NCI-H1436 (cell line): ENCODE data around the gene ESYT1.

Source experiments
- DNase-seq: peaks from one replicate; lab custom pipeline; 2025; lab: John Stamatoyannopoulos, UW

Gene ESYT1

DNA sequence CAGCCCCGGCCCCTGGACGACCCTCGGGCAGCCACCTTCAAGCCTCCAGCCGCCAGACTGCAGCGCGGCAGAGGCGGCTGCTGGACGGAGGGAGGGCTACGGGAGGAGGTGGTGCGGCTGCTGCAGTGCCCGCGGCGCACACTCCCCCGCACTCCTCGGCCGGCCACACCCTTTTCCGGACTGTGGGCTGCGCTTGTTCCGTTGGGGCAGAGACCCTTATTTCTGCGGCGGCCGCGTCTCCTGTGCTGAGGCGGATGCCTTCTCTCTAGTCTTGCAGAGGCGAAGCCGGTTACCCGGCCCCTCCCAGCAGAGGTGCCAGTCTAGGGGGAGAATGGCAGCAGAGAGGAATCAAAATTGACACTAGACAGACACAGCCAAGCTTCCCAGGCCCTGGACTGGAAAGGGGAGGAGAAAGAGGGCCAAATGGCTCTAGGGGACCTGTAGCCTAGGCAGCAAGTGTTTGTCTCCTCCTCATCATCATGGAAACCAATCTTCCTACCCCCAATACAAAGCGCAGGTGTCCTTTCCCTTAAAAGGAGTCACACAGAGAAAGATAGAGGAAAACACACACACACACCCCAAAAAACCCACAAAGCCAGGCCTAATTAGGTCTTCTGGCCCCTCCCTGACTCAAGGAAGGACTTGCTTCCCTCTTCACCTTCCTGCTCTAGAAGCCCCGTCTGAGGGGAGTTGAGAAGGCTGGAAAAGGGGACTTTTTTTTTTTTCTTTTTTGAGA is 1.3 kb downstream of the ESYT1 start:
- DNase-seq: peak; percentile 27

DNA sequence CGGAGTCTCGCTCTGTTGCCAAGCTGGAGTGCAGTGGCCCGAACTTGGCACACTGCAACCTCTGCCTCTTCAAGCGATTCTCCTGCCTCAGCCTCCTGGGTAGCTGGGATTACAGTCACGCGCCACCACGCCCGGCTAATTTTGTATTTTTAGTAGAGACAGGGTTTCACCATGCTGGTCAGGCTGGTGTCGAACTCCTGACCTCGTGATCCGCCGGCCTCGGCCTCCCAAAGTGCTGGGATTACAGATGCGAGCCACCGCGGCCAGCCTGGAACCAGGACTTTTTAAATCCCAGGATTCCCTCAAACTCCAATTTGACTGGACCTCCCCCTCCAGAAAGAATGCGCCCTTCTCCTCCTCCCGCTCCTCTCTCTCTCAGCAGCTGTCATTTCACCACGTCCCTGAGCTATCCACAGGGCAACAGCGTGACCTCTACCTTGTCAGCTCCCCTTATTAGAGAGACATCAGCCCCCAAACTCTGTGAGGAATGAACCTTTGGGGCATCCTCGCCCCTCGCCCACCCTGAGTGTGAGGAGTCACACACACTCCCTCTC is 2.0 kb downstream of the ESYT1 start:
- no peak for DNase-seq

DNA sequence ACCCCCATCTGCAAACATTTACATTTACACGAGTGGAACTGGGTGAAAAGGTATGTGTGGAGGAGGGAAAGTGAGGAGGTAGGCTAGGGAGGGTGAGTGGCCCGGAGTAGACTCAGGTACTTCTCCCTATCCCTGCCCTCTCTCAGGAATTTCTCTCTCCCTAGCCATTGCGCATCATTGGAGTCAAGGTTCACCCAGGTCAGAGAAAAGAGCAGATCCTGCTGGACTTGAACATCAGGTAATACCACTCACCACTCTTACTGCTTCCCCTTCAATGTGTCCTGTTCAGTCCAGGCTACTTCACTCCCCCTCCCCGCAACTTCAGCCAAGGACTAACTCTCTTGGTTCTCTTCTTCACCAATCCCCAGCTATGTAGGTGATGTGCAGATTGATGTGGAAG is 2.8 kb downstream of the ESYT1 start:
- no peak for DNase-seq

DNA sequence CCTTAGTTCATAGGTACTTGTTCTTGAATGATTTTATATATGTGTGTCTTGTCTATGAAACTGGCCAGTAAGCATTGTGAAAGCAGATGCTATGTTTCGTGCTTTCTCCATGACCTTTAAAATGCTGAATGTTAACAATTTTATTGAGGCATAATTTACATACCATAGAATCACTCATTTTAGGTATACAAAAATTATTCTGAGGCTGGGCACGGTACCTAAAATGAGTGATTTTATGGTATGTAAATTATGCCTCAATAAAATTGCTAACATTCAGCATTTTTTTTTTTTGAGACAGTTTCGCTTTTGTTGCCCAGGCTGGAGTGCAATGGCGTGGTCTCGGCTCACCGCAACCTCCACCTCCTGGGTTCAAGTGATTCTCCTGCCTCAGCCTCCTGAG is 6.8 kb downstream of the ESYT1 start:
- no peak for DNase-seq

DNA sequence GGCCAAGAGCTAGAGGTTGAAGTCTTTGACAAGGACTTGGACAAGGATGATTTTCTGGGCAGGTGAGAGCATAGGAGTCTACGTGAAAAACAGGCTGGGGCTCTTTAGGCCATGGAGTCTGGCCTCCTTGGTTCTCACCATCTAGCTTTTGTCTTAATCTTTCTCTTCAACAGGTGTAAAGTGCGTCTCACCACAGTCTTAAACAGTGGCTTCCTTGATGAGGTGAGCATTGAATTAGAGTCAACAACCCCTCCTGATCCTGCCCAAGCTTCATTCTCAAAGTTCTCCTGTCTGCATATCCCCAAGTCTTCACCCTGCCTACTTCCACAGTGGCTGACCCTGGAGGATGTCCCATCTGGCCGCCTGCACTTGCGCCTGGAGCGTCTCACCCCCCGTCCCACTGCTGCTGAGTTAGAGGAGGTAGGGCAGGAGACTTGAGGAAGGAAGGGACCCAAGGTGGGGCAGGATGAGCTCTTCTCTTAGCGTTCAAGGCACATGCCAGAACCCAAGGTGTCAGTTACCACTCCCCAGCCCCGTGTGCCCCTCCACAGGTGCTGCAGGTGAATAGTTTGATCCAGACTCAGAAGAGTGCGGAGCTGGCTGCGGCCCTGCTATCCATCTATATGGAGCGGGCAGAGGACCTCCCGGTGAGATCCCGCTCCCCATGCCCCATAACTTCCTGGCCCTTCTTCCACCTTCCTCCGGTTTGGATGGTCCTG is 9.9 kb downstream of the ESYT1 start:
- no peak for DNase-seq

DNA sequence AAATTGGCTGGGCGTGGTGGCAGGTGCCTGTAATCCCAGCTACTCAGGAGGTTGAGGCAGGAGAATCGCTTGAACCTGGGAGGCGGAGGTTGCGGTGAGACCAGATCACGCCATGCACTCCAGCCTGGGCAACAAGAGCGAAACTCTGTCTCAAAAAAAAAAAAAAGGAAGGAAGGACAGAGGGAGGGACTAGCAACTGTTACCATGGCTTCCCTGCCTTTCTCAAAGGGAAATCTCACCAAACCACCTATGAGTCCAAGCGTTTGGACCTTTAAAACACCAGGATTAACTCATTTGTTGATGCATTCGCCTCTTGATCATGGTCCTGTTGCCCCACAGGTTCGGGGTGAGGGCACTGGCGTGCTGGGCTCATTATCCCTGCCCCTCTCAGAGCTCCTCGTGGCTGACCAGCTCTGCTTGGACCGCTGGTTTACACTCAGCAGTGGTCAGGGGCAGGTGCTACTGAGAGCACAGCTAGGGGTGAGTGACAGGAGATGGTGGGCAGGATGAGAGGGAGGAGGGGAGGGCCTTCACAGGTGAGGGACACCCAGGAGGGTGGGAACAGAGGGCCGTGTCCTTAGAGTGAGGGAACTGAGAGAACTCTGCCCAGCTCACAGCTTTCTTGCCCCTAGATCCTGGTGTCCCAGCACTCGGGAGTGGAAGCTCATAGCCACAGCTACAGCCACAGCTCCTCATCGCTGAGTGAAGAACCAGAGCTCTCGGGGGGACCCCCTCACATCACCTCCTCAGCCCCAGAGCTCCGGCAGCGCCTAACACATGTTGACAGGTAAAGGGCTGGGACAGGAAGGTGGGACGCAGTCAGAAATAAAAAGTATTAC is 14.1 kb downstream of the ESYT1 start:
- DNase-seq: no peak

DNA sequence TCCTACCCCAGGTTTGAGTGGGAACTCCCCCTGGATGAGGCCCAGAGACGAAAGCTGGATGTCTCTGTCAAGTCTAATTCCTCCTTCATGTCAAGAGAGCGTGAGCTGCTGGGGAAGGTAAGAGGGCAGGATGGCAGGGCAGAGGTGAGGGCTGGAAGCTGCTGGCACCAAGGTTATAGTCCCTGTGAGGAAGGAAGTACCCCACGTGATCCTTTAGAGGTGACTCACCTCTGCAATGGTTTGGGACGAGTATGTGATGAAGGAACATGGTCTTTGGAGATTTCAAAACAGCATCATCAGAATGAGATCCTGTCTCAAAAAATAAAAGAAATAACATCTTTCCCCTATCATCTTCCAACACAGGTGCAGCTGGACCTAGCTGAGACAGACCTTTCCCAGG is 15.2 kb downstream of the ESYT1 start:
- no peak for DNase-seq

DNA sequence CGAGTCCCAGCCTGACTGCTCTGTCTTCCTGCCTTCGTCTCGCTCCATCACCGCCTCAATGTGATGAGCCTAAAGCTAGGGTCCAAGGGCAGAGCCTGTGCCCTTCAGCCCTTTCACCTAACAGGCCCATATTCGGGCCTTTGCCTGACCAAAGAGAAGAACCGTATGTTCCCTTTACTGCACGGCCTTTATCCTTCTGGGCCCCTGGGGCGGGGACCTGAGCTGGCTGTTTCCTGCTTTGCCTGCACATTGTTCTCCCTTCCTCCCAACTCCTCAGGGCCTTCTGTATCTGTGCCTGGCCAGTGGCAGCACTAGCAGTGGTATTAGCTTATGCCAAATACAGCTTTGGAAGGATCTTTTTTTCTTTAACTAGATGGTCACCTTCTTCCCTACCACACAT is 15.8 kb downstream of the ESYT1 start:
- DNase-seq: no peak

DNA sequence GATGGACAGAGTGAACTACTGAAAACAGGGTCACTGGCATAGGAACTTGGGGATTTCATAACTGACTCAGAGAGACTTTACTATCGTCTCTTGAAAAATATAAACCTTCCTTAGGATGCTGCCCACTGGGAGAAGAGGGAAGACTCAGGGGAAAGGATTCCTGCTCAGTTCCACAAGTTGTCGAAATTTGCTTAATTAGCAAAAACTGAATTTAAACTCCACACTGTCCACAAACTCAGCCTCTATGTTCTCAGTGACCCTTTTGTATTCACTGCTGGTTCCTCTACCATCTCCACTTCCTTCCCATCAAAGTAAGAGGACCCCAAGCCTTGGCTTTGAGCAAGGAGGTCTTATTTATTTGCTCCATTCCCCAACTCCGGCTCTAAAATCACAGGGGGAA is 17.1 kb downstream of the ESYT1 start:
- DNase-seq: no peak

DNA sequence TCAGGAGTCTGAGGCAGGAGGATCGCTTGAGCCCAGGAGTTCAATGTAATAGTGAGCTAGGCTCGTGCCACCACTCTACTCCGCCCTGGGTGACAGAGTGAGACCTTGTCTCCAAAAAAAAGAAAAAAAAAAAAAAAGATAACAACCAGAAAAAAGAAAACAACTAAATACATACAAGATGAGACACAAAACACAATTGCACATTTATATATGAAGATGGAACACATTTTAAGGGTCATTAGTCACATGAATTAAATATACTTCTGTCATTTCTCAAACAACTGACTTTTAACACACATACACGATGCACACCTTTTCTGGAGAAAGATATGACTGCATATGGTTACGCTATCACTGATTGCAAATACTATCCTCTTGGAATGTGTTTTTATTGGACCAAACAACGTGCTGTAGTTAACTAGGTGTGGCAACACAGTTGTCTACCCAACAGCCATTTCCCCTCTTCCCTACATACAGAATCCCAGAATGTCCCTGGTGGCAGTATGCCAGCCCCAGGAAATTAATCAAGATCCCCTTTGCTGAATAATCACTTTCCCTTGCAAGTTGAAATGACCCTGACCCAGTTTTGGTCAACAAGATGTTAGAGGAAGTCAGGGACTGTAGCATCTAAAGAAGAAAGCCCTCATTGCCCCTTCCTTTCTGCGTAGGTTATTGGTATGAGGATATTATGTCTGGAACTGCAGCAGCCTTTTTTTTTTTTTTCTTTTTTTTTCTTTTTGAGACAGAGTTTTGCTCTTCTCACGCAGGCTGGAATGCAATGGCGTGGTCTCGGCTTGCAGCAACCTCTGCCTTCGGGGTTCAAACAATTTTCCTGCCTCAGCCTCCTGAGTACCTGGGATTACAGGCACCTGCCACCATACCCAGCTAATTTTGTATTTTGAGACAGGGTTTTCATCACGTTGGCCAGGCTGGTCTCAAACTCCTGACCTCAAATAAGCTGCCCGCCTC is 18.7 kb downstream of the ESYT1 start:
- no peak for DNase-seq

DNA sequence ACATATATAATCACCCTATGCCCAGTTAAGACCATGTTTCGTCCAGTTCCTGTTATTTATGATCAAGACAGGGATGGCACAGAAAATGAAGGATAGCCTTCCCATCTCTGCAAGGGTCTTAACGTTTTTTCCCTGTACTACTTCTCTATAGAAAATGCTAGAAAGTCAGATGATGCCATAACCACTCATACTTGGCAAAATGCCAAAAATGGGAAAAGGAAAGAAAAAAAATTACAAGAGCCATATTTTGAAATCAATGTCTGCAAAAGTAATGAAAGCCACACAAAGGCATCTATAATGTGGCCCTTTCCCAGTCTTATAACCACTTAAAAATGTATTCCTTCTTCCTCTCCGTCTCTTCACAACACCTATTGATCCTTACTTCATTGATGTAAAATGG is 22.5 kb downstream of the ESYT1 start:
- no peak for DNase-seq

DNA sequence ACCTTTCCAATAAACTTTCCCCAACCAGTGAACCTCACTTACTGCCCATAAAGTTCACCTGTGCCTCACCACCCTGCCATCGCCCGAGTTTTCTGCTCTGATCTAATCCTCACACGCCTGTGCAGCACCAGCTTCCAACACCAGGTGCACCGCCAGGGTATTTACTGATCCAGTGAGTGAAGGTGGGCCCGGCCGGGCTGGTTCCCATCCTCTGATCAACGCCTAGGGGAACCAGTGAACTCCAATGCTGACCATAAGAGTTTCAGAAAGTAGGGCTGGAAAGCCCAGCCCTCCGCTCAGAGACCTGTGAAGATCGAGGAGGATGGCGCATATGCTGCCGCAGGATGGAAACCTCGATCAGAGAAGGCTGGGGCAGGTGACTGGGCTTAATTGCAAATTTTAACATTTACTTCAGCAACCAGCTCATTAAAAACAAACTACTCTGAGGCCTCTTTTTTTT is 23.6 kb downstream of the ESYT1 start:
- DNase-seq: peak; percentile 40

DNA sequence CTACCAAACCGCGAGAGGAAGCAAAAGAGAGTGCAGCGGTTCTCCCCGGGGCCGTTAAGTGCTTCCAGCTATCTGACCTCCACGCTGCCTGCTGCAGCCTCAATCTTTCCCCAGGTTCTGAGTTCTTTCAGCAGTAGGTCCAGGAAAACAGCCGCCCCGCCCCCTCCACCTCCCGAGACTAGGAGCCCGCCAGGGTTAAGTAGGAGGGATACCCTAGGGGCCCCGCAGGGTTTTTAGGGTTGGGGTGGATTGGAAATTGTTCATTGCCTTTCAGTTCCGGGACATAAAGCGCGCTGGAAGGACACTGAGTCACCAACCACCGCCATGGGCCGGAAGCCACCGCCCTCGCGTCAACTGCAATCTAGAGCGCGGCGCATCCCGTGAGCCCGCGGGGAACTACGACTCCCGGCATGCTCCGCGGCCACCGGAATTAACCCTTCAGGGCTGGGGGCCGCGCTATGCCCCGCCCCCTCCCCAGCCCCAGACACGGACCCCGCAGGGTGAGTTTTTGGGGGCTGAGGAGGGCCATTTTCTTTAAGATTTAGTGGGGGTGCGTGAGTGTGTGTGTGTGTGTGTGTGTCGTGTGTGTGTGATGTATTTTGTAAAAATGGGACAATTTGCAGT is 24.2 kb downstream of the ESYT1 start, which contains the start of gene MYL6B:
MYL6B (plus strand) TSS at position 456 of the 624 bp plus-strand sequence. CDS start 1,332 bp downstream, outside the sequence.
- peak; percentile 90 for DNase-seq

DNA sequence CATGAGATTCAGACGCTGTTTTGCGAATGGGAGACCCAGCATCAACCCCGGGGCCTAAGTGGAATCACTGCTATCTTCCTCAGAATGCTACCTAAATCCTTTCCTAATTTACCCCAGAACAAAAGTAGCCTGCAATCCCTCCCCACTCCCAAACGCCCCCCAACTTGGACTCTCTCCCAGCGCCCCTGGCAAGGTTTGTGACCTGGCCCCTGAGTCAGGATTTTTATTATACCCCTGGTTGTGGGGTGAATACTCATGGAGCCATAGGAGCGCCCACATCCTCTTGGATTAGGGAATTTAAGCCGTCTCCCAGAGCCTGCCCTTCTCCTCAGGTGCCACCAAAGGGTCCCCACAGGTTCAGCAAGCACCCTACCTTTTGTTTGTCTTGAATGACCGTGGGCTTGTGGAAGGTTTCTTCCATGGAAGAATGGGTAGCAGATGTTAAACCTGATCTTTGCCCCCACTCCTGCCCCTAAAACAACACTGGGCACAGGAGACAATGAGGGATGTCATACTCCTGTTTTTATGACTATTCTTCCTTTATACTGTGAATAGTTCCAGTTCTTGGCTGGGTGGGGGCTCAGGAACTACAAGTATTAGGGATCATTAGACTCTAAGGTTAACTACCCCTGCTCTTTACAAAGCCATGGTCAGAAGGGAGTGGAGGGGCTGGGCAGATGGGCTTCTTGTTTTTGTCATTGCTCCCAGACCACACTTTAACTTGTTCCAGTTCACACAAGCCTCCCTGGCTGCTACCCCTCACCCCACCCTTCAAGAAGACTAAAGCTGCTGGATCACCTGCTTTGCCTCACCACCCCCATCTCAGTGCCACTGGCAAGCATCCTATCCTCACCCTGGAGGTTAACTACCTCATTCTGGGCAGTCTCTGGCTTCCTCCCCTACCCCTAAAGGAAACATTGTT is 24.9 kb downstream of the ESYT1 start:
- no peak for DNase-seq

DNA sequence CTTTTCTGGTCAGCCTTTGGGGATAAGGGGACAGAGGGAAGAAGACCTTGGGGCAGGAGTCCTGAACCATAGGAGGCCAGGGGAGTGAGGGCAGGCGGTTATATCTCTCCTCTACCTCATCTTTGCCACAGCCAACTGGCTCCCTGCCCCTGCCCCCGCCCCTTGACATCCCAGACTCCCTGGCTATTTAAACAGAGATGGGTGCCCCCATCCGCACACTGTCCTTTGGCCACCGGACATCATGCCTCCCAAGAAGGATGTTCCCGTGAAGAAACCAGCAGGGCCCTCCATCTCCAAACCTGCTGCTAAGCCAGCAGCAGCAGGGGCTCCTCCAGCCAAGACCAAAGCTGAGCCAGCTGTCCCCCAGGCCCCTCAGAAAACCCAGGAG is 25.6 kb downstream of the ESYT1 start:
- DNase-seq: no peak

DNA sequence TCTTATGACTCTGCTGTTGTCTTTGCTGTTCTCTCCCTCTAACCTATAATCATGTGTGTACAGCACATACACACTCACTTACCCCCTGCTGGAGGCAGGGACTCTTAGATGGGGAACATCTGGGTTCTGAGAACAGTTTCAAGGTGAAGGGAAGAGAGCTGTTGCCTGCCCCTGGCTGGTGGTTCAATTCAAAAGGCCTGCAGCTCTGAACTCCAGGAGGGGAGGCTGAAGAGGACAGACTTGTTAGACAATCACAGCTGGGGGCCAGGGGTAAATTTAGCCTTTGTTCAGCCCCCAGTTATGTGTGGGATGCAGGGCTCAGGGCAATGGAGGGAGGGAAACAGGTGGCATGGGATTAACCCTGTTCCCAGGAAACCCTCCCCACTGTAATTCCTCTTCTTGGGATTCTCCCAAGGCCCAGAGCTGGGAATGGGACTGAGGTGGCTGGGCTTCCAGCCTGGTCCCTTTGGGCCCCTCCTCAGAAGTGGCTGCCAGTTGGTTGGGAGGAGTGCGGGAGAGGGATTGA is 26.2 kb downstream of the ESYT1 start:
- no peak for DNase-seq

DNA sequence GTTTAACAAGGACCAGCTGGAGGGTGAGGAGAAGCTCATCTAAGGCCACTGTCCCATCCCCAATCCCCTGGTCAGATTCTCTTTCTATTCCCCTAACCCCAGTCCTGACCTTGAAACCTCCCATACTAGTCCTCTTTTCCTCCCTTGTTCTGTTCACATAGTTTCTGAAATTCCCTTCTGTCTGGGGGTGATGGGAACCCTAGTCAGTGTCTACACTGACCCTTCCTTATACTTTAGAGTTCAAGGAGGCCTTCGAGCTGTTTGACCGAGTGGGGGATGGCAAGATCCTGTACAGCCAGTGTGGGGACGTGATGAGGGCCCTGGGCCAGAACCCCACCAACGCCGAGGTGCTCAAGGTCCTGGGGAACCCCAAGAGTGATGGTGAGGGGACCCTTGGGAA is 26.8 kb downstream of the ESYT1 start:
- no peak for DNase-seq

DNA sequence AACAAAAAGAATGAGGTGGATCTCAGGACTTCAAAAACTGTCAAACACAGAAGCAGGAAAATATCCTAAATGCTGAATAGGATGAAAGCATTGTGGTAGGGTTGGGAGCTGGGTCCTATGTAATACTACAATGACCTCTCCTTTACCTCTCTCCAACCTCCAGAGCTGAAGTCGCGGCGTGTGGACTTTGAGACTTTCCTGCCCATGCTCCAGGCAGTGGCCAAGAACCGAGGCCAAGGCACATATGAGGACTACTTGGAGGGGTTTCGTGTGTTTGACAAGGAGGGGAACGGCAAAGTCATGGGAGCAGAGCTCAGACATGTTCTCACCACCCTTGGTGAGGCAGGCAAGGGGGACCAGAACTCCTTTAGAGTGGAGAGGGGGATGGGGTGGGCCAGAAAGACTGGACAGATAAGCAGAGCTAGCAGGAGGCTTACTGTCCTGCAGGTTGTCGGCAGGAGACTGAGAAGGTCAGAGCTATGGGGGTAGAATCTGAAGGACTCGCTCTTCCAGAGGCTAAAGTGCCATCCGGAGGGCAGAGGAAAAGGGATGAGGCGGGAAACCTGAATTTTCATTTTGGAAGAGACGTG is 27.3 kb downstream of the ESYT1 start:
- DNase-seq: no peak
